IPS-18a (cell line): ENCODE data around the gene PFKP.
"Not testable (repeated sequence)": the region's sequence is repeated elsewhere in the genome, so short reads cannot be mapped to it uniquely, and the experiment has no call there.

Source experiments
- H3K27ac ChIP-seq: one replicate; pipeline ENCODE4 v1.5.1; 2013; ENCODE audit warnings: low read length
- H3K27me3 ChIP-seq: one replicate; pipeline ENCODE4 v1.6.1; 2013; ENCODE audit warnings: mild to moderate bottlenecking, low read length; ENCODE audit not compliant: control insufficient read depth, insufficient read depth
- H3K36me3 ChIP-seq: one replicate; pipeline ENCODE4 v1.6.1; 2013; ENCODE audit warnings: low read depth, low read length; ENCODE audit not compliant: control insufficient read depth
- H3K4me1 ChIP-seq: one replicate; pipeline ENCODE4 v1.6.1; 2013; ENCODE audit warnings: low read depth, low read length; ENCODE audit not compliant: control insufficient read depth
- H3K4me3 ChIP-seq: one replicate; pipeline ENCODE4 v1.5.1; 2013; ENCODE audit warnings: low read length
- H3K9ac ChIP-seq: one replicate; pipeline ENCODE4 v1.6.1; 2013; ENCODE audit warnings: mild to moderate bottlenecking, low read length, moderate library complexity
- H3K9me3 ChIP-seq: one replicate; pipeline ENCODE4 v1.6.1; 2013; ENCODE audit warnings: low read depth, low read length; ENCODE audit not compliant: control insufficient read depth

PFKP gene

DNA sequence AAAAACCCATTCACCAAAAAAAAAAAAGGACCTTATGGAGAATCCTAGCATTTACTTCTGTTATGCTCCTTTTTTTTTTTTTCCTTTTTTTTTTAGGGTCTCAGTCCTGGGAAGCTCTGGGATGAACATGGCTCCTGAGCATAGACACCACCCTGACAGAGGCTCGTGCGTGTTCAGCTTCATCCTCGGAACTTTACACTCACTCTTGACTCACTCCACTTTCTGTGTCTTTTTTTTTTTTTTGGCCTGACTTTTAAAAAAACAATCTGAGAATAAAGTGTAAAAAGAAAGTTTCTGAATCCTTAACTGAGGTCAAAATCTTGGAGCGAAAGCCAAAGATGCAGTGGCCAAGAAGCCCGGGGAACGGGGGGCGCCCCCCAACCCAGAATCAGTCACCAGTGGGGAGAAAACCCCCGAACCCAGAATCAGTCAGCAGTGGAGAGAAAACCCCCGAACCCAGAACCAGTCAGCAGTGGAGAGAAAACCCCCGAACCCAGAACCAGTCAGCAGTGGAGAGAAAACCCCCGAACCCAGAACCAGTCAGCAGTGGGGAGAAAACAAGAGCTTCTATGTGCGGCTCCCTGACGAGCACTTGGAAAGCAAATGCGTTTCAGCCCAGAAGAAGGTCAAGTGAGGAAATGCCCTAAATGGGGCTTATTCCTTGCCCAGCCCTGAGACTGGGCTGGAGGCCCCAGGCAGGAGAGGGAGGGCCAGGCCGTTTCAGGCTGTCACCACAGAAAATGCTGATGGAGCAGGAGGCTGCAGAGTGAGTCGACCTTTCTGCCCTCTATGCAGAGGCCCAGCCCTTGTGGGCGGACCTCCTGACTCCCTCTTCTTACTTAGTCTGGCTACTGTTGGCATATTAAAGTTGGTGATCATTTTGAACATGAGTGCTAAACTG, 19.0 kb upstream of the PFKP start:
- Histone ChIP-seq H3K36me3 (no peaks in the 10 kb centered on the region), H3K9me3 (no peaks in the 10 kb centered on the region), H3K27me3 (no peaks in the 10 kb centered on the region), H3K4me3 (no peak overlapping the region), H3K27ac (no peak overlapping the region), H3K4me1 (peaks cover 18% of the 10 kb centered on the region), H3K9ac (no peak overlapping the region)

GRCh38 chr10:3051692-3052091, 15.7 kb upstream of the PFKP start:
- H3K36me3 ChIP-seq, result no peaks in the 10 kb centered on the region
- H3K4me3 ChIP-seq, result no peak overlapping the region
- peaks cover 19% of the 10 kb centered on the region for H3K4me1 ChIP-seq
- H3K27ac ChIP-seq, result no peak overlapping the region
- no peaks in the 10 kb centered on the region for H3K9me3 ChIP-seq
- no peak overlapping the region for H3K9ac ChIP-seq
- H3K27me3 ChIP-seq, result no peaks in the 10 kb centered on the region

DNA sequence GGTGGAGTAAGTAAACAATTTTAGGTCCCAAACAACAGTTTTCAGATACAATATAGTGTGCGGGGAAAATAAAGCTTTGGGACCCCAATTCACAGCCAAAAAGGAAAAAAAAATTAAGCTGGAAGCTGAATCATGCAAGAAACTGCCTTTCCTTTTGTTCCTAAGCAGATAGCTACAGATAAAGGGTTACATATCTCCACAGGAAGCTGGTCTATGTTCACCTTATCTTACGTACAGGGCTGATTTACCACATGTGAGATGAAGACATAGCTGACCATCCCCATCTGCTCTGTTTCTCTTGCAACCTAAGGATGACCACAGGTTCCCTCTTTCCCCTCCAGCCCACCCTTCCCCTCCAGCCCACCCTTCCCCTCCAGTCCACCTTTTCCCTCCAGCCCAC, 14.2 kb upstream of the PFKP start:
- Histone ChIP-seq H3K9me3 (no peaks in the 10 kb centered on the region), H3K27me3 (no peaks in the 10 kb centered on the region), H3K27ac (no peak overlapping the region), H3K9ac (no peak overlapping the region), H3K36me3 (no peaks in the 10 kb centered on the region), H3K4me3 (no peak overlapping the region), H3K4me1 (peaks cover 17% of the 10 kb centered on the region)

DNA sequence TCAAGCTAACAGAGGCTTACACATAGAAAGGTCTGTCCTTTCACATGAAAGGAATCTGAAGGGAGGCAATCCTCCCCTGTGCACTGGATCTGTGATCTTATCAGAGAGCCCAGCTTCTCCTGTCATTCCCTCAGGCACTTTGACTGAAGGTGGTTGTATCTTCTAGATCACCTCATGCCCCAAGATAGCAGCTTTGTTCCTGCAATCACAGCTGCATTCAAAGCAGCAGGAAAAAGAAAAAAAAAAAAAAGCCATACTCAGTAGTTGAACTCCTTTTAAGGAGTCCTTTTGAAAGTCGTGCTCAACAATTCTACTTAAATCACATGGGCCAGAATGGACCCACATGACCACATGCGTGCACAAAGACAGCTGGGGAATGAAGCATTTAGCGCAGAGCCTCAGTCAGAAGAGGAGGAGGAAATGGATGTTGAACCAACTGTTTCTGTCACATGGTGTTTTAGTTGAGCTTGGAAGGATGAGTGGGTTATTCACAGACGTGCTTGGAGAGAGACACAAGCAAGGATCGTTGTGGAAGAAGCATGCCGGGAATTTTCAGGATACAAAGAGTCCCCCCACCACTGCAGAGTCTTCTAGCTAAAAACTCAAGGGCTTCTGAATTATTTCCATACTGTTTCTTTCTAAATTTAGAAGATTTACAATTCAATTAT, 13.0 kb upstream of the PFKP start:
- Histone ChIP-seq H3K9ac (no peak overlapping the region), H3K27me3 (no peaks in the 10 kb centered on the region), H3K27ac (no peak overlapping the region), H3K9me3 (no peaks in the 10 kb centered on the region), H3K4me1 (peaks cover 11% of the 10 kb centered on the region), H3K4me3 (no peak overlapping the region), H3K36me3 (no peaks in the 10 kb centered on the region)

DNA sequence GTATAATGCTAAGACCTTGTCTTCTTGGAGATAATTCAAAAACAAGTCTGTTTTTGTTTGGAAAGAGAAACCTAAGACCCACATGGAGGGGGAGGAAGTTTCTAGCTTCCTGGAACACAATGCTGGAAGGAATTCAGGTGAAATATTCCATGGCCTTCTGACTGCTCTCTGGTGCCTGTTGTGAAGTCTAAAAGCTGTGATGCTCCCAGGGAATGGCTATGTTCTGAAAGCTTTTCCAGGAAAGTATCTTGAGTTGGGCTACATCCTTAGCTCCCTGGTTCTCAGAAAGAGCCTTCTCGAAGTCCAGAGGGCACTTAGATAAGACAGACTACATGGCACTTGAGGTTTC, 12.5 kb upstream of the PFKP start:
- no peaks in the 10 kb centered on the region for H3K36me3 ChIP-seq
- H3K27ac ChIP-seq, result no peak overlapping the region
- H3K4me1 ChIP-seq, result peaks cover 11% of the 10 kb centered on the region
- H3K9ac ChIP-seq, result no peak overlapping the region
- no peaks in the 10 kb centered on the region for H3K27me3 ChIP-seq
- no peaks in the 10 kb centered on the region for H3K9me3 ChIP-seq
- H3K4me3 ChIP-seq, result no peak overlapping the region

DNA sequence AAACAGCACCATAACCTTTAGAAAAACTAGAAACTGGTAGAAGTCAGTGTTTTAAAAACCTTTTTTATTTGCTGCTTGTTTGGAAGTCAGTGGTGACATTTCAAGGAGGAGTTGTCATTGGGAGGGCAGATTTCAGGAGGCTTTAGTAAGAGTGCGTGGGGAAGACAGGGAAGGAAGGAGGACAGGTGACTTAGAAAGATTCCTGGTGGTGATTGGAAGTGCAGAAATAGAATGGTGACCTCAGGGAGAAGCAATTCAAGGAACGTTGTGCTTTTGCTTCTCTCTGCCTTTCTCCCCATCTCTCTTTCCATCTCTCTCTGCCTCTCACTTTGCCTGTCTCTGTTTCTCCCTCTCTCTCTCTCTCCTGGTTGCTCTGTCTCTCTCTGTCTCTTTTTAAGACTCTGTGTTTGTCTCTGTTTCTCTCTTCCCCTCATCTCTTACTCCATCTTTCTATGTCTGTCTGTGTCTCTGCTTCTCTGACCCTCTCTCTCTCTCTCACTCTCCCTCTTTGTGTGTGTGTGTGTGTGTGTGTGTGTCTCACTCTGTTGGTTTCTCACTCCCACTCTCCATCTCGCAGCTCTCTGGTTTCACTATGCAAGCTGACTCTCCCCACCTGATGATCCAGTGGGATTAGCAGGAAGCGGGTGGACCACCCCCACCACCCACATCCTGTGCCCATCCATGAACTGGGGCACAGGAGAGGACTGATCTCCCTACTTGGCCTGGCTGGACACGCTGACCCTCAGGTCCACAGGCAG, 10.9 kb upstream of the PFKP start:
- Histone ChIP-seq H3K4me1 (peaks cover 11% of the 10 kb centered on the region), H3K36me3 (no peaks in the 10 kb centered on the region), H3K27ac (no peak overlapping the region), H3K9ac (no peak overlapping the region), H3K9me3 (no peaks in the 10 kb centered on the region), H3K4me3 (no peak overlapping the region), H3K27me3 (no peaks in the 10 kb centered on the region)

GRCh38 chr10:3057946-3058345, 9.4 kb upstream of the PFKP start:
- Histone ChIP-seq H3K4me3 (no peak overlapping the region), H3K36me3 (no peaks in the 10 kb centered on the region), H3K27me3 (no peaks in the 10 kb centered on the region), H3K9me3 (no peaks in the 10 kb centered on the region), H3K4me1 (peaks cover 11% of the 10 kb centered on the region), H3K27ac (no peak overlapping the region), H3K9ac (no peak overlapping the region)

GRCh38 chr10:3059974-3060373, 7.4 kb upstream of the PFKP start:
- Histone ChIP-seq H3K4me3 (no peak overlapping the region), H3K27me3 (no peaks in the 10 kb centered on the region), H3K9ac (no peak overlapping the region), H3K27ac (no peak overlapping the region), H3K9me3 (no peaks in the 10 kb centered on the region), H3K4me1 (peaks cover 4% of the 10 kb centered on the region), H3K36me3 (no peaks in the 10 kb centered on the region)

GRCh38 chr10:3060481-3060889, 6.9 kb upstream of the PFKP start:
- Histone ChIP-seq H3K9me3 (no peaks in the 10 kb centered on the region), H3K4me3 (no peak overlapping the region), H3K27me3 (peaks cover 5% of the 10 kb centered on the region), H3K4me1 (no peaks in the 10 kb centered on the region), H3K9ac (no peak overlapping the region), H3K36me3 (no peaks in the 10 kb centered on the region), H3K27ac (no peak overlapping the region)

GRCh38 chr10:3061323-3061898, 5.9 kb upstream of the PFKP start:
- not testable (repeated sequence) for H3K9me3 ChIP-seq, H3K36me3 ChIP-seq, H3K9ac ChIP-seq, H3K4me1 ChIP-seq, H3K4me3 ChIP-seq, H3K27ac ChIP-seq
- peaks cover 14% of the 10 kb centered on the region for H3K27me3 ChIP-seq

DNA sequence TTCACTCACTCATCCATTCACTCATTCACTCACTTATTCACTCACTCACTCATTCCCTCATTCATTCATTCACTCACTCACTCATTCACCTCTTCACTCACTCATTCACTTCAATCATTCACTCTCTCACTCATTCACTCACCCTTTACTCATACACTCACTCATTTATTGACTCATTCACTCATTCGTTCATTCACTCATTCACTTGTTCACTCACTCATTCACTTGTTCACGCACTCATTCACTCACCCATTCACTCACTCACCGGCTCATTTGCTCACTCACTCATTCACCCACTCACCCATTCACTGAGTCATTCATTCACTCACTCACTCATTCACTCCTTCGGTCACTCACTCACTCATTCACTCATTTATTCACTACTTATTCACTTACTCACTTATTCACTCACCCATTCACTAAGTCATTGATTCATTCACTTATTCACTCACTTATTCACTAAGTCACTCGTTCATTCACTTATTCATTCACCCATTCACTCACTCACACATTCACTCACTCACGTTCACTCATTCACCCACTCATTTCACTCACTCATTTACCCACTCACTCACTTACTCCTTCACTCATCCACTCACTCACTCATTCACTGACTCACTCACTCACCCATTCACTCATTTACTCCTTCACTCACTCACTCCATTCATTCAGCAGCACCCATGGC, 4.7 kb upstream of the PFKP start:
- no peak overlapping the region for H3K9ac ChIP-seq
- no peaks in the 10 kb centered on the region for H3K36me3 ChIP-seq
- no peaks in the 10 kb centered on the region for H3K9me3 ChIP-seq
- H3K4me1 ChIP-seq, result no peaks in the 10 kb centered on the region
- H3K27ac ChIP-seq, result no peak overlapping the region
- peaks cover 20% of the 10 kb centered on the region for H3K27me3 ChIP-seq
- H3K4me3 ChIP-seq, result no peak overlapping the region
